Stimulated activated CD8-positive, alpha-beta memory T cell treated with anti-CD3 and anti-CD28 coated beads, Interleukin-7, amount 100 ng/mL, for 48 hours (primary cell): ENCODE data around the gene NKG7.

Experiments used
- DNase-seq, 2 donors: peaks; one replicate each; pipeline ENCODE4 v3.0.0-alpha.2; 2020; ENCODE audit warnings: low read depth in 1 of 2; ENCODE audit errors: extremely low read depth in 1 of 2

The NKG7 gene

GRCh38 chr19:51338563-51339312 lies 33.7 kb downstream of the NKG7 start:
- peak; percentile 80 to 83 for DNase-seq

DNA sequence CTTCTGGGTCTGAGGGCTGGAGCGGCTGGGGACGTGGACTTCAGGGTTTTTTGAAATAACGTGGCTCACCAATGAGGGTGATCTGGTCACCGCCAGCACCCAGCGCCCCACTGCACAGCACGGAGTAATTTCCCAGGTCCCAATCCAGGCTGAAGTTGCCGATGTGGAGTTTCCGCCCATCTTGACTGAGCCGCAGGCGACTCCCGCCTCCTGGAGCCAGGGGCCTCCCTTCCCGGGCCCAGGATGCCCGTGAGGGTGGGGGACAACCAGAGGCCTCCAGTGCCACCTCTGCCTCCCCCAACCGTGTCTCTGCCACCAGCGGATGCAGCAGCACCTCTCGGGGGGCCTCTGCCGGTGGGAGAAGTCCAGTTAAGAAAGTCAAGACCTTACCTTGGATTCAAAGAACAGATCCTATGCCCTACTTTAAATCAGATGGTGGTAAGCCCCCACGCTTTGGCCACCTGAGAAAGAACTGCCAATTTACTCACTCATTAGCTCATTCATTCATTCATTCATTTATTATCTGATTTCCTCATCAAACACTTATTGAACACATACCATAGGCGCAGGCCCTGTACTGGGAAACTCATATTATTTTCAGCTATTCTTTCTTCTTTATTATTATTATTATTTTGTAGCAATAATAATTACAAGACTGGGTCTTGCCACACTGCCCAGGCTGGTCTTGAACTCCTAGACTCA lies 34.4 kb downstream of the NKG7 start:
- no peak for DNase-seq

- no peak for DNase-seq
Measured at GRCh38 chr19:51337141-51337860, 35.2 kb downstream of the NKG7 start.

GRCh38 chr19:51333836-51334460 lies 38.5 kb downstream of the NKG7 start:
- peak in 1 of 2 donors; percentile 29 for DNase-seq

DNA sequence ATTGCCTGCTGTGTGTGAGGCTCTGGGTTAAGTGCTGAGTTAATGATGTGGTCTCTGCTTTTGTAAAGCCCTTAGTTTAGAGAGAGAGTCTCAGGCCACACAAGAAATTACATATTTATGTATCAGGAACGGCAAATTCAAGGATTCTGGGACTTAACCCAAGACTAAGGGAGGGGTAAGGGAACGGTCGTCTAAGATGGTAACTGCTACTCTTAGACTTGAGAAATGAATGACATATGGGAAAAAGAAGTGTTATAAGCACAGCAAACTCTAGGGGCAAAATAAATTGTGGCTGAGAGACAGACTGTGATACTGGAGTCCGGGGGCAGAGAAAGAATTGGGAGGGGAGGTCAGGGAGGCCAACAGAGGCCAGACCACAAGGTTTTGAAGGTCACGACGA lies 40.7 kb downstream of the NKG7 start:
- no peak for DNase-seq

GRCh38 chr19:51331193-51331592 lies 41.3 kb downstream of the NKG7 start:
- DNase-seq, result no peak

GRCh38 chr19:51330366-51330765 lies 42.1 kb downstream of the NKG7 start:
- DNase-seq, result no peak

GRCh38 chr19:51329411-51329810 lies 43.0 kb downstream of the NKG7 start:
- DNase-seq, result no peak

DNA sequence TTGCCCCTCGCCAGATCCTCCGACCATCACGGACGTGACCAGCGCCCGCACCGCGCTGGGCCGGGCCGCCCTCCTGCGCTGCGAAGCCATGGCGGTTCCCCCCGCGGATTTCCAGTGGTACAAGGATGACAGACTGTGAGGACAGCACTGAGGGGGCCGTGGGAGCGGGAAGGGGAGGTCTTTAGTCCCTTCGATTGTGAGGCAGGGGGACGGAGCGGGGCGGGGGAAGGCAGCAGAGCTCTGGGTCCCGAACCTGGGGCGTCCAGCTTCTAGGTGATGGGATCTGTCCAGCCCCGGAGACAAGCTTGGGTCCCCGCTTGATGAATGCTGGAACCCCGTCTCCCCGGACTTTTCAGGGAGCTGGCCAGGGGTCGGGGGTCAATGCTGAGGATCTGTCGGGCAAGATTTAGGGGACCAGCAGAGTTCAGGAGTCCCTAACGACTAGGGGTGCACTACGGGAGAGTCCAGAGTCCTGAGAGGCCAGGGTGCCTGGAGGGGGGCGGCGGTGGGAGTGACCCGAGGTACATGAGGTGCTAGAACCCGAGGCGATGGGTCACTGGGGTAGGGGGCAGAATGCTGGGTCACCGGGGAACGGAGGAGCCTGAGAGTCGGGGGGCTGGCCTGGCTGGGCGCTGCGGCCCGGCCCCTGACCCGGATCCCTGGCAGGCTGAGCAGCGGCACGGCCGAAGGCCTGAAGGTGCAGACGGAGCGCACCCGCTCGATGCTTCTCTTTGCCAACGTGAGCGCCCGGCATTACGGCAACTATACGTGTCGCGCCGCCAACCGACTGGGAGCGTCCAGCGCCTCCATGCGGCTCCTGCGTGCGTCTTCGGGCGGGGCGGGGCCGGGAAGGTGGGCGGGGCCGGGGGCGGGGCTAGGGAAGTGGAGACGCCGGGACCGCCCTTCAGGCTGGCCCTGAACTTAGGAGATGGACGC lies 45.1 kb downstream of the NKG7 start:
- peak in 1 of 2 donors; percentile 45 for DNase-seq

DNA sequence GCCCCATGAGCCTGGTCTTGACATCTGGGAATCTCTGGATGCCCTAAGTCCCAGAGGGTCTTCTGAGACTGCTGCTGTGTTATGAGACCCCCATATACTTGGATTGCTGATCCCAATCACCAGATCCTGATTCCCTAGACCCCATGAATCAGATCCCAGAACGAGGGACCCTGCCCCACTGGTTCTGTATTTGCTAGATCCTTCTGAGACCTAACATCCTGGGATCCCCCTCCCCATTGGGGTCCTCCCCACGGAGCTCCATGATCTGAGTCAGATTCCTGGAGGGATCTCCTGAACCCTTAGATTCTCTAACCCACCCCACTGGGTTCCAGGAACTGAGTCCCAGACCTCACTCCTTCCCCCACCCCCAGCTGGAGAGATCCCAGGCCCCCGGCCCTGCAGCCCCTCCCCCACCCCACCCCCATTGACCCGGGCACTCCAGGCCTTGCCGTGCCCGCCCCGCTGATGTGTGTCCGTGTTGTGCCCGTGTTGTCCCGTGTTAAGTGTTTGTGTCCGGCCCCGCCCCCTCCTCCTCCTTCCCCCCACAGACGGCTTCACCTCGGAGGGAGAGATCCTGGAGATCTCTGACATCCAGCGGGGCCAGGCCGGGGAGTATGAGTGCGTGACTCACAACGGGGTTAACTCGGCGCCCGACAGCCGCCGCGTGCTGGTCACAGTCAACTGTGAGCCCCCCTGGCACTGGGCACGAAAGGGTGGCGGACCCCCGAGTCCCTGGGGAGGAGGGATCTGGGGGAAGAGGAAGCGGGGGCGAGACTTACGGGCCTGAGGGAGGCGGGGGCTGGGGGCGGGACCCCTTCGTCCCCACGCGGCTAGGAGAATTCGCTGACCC lies 46.0 kb downstream of the NKG7 start:
- DNase-seq, result no peak

- peak in 1 of 2 donors; percentile 34 for DNase-seq
Measured at GRCh38 chr19:51325161-51325976, 47.1 kb downstream of the NKG7 start.

DNA sequence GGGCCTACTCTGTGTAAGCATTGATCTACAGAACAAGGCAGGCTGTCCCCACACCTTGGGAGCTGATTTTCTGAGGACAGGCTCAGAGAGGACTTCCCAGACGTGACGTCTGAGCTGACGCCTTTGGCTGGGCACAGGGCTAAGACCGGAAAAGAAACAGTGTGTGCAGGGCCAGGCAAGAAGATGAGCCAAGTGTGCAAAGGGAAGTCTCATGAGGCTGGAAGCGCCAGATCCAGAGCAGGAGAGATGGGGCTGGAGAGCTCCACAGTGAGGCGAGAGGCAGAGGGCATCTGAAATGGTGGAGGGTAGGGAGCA lies 48.3 kb downstream of the NKG7 start:
- no peak for DNase-seq

DNA sequence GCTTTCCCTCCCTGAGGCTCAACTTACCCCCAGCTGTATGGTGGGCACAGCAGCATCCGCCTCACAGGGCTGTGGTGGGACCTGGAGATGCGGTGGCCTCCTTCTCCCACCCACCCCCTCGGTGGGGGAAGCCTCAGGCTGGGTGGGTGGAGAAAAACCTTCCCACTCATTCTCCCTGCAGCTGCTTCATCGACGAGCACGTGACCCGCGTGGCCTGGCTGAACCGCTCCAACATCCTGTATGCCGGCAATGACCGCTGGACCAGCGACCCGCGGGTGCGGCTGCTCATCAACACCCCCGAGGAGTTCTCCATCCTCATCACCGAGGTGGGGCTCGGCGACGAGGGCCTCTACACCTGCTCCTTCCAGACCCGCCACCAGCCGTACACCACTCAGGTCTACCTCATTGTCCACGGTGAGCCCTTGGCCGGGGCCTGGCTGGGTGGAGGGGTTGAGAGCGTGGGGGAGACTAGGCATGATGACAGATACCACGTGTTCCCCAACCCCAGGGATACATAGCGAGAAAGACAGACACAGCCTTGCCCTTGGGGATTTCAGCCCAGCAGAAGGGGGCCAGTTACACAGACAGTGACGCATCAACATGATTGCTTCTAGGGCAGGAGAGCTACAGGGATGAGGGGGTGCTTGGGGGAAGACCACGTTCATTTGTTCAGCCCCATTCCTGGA lies 48.8 kb downstream of the NKG7 start:
- DNase-seq, result no peak

- no peak for DNase-seq
Measured at GRCh38 chr19:51321799-51322198, 50.7 kb downstream of the NKG7 start.
